Inflammatory macrophage treated with lipopolysaccharide for 1 hour (primary cell): ENCODE measurements around the gene KRTAP5-7.
"Not testable (repeated sequence)": the region's sequence is repeated elsewhere in the genome, so short reads cannot be mapped to it uniquely, and the experiment has no call there.

ENCODE experiments used
- DNase-seq, 2 donors: peaks; one replicate each; pipeline ENCODE4 v3.0.0-alpha.2; 2020 to 2022

Gene KRTAP5-7

DNA sequence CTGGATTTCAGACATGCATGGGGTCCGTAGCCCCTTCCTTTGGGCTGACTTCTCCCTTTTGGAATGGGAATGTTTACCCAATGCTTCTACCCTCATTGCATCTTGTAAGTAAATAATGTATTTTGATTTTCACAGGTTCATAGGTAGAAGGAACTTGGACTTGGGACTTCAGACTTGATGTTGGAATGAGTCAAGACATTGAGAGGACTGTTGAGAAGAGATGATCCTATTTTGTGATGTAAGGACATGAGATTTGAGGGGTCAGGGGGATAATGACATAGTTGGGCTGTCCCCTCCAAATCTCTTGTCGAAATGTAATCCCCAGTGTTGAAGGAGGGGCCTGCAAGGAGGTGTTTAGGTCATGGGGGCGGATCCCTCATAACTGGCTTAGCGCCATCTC is 37.4 kb downstream of the KRTAP5-7 start:
- DNase-seq, result no peak

- DNase-seq, result no peak
These were observed 38.2 kb downstream of the KRTAP5-7 start, which contains the start of gene KRTAP5-10 for GRCh38 chr11:71565263-71565662. KRTAP5-10 (plus strand) TSS chr11:71565563; CDS start chr11:71565588, 25 bp downstream.

DNA sequence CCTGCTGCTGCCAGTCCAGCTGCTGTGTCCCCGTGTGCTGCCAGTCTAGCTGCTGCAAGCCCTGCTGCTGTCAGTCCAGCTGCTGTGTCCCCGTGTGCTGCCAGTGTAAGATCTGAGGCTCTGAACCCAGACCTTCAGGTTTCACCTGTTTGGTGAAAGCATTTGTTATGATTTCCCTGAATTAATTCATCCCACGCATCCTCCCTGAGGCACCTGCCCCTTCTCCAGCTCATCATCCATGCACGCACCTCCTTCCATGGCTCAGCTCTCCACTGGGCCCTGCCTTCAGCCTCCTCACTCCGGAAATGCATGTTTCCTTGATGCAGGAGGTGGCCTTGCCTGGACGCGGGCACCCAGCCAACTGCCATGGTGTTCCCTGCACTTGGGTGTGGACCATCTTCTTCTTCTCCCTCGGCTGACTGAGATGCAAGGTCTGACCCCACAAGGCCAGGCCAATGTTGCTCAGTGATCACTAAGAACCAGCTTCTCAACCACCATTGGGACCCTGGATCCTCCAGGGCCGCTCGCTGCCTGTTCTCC is 39.1 kb downstream of the KRTAP5-7 start:
- DNase-seq, result no peak

- not testable (repeated sequence) for DNase-seq
These were observed 39.8 kb downstream of the KRTAP5-7 start for GRCh38 chr11:71566626-71567599.

- not testable (repeated sequence) for DNase-seq
These were observed 40.6 kb downstream of the KRTAP5-7 start for GRCh38 chr11:71567633-71568032.

DNA sequence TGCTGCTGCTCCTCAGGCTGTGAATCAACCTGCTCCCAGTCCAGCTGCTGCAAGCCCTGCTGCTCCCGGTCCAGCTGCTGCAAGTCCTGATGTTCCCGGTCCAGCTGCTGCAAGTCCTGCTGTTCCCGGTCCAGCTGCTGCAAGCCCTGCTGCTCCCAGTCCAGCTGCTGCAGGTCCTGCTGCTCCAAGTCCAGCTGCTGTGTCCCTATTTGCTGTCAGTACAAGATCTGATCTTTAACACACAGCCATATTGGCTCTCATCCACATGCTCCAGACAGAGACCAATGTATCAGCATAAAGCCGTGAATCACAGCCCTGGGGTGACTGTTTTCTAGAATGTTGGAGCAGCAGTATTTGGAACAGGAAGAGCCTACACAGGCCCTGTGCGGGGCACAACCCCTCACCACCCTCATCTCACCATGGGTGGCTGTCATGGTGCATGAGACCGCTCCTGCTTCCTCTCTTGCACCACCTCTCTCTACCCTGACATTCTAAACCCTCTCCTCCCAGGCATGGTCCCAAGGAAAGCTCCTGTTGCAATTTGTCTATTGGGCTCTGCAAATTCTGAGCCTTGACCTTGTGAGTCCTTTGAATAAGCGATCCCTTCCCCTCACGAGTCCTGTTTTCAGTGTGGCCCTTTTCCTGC is 41.8 kb downstream of the KRTAP5-7 start:
- DNase-seq, result no peak

GRCh38 chr11:71571101-71571850 is 44.2 kb downstream of the KRTAP5-7 start:
- not testable (repeated sequence) for DNase-seq

DNA sequence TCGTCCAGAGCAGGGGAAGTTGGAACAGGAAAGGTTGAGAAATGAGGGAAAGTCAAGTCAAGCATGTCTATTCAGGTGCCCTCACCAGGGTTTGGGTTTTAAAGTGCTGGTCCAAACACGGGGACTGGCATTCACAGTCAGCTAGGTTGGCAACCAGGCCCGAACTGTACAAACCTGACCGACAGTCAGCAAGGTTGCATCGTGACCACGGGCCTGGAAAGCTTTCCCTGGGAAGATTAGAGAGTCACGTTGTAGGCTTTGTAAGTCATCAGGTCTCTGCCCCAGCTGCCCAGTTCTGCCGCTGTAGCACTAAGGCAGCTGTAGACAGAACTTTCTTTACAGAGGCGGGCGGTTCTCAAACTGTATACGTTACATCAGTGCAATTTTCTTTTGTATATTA is 45.7 kb downstream of the KRTAP5-7 start:
- DNase-seq, result no peak

- no peak for DNase-seq
These were observed 47.4 kb downstream of the KRTAP5-7 start for GRCh38 chr11:71574418-71574817.

GRCh38 chr11:71575723-71576424 is 48.8 kb downstream of the KRTAP5-7 start:
- no peak for DNase-seq

- DNase-seq, result not testable (repeated sequence)
These were observed 49.8 kb downstream of the KRTAP5-7 start for GRCh38 chr11:71576688-71577465.

DNA sequence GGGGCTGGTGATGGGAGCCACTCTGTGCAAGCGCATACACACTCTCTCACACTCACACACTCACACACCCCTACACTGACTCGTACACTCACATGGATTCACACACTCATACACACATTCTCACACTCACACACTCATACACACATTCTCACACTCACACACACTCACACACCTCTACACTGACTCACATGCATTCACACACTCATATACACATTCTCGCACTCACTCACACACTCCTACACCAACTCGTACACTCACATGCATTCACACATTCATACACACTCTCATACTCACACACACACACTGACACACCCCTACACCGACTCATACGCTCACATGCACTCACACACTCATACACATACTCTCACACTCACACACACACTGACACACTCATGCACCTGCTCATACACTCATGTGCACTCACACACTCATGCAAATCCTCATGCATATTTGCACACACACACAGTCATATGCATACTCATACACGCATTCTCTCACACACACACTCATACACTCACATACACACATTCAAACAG is 50.5 kb downstream of the KRTAP5-7 start:
- DNase-seq, result no peak
